SKM-1 treated with dmso at 0.1 percent for 144 hours (cell line): ENCODE measurements around the gene PER1.

ENCODE experiments used
- DNase-seq: peaks from one replicate; lab custom pipeline; 2025; ENCODE audit not compliant: unreplicated experiment; lab: John Stamatoyannopoulos, UW

Gene PER1

GRCh38 chr17:8167526-8167925, 15.3 kb upstream of the PER1 start:
- no peak for DNase-seq

- no peak for DNase-seq
These were observed 14.5 kb upstream of the PER1 start for GRCh38 chr17:8166731-8167130.

- no peak for DNase-seq
These were observed 12.6 kb upstream of the PER1 start for GRCh38 chr17:8164815-8165131.

DNA sequence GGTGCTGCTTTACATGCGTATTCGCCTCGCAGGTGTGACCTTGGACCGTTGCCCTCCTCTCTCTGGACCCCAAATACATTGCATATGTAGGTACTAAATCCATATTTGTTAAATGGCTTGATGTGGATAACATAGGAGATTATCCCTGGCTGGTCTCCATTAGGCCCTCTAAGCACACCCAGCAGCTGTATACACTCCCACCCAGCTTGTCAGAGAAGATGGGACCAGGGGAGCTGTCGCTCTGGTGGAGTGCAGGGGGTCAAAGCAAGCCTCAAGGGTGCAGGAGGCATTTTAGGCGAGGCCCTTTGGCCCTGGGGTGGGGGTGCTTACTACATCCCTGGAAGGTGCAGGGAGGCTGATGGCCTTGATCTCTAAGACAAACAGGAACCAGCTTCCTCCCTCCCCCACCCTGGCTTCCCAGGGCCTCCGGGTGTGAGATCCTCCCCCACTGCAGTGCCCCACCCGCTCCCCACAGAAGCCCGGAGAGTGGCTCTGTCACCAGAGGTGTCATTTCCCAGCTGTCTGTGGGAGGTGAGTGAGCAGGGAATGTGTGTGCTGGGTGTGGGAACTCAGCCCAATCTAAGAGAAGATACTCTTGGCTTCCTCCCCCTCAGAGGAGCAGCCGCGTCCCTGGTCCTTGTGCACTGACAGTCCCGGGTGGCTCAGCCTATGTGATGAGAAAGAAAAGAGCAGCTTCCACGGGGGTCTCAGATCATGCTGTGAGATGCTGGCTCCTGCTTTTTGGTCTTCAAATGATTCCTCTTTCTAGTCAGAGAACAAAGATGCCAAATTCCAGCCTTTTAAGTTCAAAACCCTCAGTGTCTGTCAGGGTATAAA, 12.0 kb upstream of the PER1 start:
- peak; percentile 47 for DNase-seq

GRCh38 chr17:8162997-8163977, 11.1 kb upstream of the PER1 start:
- DNase-seq, result no peak

GRCh38 chr17:8162233-8162996, 10.2 kb upstream of the PER1 start, which contains the start of gene VAMP2:
VAMP2 (minus strand) TSS chr17:8162948; CDS start chr17:8162879, 69 bp downstream.
- no peak for DNase-seq

GRCh38 chr17:8161289-8162232, 9.4 kb upstream of the PER1 start:
- no peak for DNase-seq

GRCh38 chr17:8160741-8161221, 8.6 kb upstream of the PER1 start:
- DNase-seq, result no peak

- DNase-seq, result no peak
These were observed 8.0 kb upstream of the PER1 start for GRCh38 chr17:8160224-8160577.

GRCh38 chr17:8159459-8160223, 7.4 kb upstream of the PER1 start:
- no peak for DNase-seq

DNA sequence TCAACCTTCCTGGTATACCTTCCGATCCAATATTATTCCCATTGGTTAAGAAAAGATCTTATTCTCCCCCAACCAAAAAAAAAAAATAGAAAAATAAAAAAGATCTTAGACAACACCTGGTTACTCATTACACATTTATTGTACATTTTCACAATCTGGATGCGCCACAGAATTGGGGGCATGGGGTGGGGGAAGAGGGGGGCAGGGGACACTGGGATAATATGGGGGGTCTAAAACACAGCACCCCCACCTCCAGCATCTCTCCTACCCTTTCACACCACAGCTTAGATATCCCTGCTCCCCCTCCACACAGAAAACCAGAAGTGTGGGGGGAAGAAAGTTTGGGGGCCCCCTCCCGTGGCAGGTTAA, 6.8 kb upstream of the PER1 start:
- DNase-seq, result no peak

DNA sequence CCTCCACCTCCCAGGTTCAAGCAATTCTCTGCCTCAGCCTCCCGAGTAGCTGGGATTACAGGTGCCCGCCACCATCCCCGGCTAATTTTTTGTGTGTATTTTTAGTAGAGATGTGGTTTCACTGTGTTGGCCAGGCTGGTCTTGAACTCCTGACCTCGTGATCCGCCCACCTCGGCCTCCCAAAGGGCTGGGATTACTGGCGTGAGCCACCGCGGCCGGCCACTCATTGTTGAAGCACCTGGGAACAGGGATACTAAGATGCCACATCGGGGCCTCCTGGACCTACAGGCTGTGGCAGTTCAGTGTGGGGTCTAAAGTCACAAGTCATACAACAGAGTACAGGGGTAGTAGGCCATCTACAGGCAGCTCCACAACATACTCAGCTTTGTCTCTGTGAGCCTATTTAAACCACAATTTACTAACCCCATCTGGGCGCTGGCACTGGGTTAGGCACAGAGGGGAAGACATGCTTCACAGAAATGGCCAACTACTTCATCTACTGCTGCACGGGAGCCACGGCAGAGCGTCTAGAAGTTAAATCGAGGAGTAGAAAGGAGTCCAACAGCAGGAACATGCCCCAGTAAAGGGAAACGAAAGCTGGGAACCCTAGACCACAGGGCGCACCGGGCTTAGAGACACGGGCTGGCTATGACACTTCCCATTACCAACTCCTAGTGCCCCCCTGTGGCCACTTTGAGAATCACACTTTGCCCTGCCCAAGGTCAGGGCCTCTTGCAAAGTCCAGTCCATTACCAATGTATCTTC, 6.2 kb upstream of the PER1 start:
- peak; percentile 35 for DNase-seq

DNA sequence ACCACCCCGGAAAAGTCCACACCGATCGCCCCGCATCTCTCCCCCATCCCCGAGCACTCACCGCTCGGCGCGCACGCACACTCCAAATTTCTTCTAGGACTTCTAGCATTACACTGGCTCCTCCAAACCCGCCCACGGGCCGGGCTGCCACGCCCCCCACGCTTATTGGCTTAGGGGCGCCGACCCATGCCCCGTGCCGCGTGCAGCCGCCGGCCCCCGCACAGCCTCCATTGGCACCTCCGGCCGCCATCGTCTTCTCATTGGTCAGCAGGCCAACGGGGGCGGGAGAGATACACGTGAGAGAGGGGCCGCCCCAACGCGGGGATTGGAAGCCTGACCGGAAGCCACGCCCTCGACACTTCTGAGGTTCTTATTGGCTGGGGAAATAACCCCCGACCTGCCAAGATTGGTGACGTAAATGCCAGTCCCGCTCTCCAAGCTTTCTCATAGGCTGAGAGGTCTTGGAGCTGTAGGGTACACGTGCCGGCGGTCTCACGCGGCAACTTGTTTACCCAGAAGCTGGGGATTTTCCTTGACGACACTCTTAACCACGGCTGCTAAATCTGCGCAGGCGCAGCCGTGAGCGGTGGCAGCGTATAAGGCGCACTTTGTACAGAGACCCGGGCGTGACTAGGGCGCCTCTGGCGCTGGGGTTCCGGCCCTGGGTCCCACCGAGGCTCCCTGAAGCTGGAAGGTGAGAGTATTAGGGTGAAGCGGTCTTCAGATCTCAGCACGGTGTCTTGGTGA, 4.2 kb upstream of the PER1 start:
- peak; percentile 95 for DNase-seq

DNA sequence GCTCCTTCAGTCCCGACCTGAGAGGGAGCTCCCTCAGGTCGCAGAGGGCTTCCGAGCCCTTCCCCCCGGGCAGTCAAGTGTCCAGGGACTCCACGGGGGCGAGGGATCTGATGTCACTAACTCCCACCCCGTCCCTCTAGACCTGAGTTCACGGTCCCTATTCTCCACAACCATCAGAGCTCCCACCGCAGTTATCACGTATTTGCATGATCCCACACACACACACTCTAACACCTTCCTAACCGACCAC, 3.7 kb upstream of the PER1 start:
- DNase-seq, result no peak

- DNase-seq, result no peak
These were observed 3.2 kb upstream of the PER1 start for GRCh38 chr17:8155231-8155995.

DNA sequence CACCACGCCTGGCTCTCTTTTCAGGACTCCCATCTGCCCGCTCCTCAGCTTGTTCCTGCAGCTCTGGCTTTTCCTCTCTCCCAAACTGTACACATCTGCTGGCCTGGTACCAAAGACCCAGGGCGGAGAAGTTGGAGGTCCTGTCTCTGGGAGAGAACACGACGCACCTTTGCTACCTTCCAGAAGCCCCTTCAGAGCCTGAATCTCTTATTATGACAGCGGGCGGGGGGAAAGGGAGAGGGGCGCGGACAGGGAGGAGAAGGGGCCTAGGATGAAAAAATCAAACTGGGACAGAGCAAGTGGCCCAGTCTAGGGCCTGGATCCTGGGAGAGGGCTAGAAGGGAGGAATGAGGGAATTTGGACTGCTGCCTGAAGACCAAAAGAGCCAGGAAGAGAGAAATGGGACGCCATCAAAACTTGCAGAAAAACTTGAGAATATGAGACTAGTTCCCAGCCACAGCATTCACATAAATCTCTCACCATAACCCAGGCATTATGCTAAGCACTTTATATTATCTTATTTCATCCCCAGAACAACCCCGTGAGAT, 2.5 kb upstream of the PER1 start:
- no peak for DNase-seq

- peak; percentile 16 for DNase-seq
These were observed 1.9 kb upstream of the PER1 start for GRCh38 chr17:8153957-8154607.
